GM18867 (cell line): Measurements from ENCODE around the gene SCGB1D2.

Experiments
- ATAC-seq: cut with Tn5 transposase; IDR thresholded peaks from one replicate; pipeline ENCODE4 v1.9.1; 2021; ENCODE audit warnings: mild to moderate bottlenecking, moderate library complexity; ENCODE audit not compliant: unreplicated experiment

Gene SCGB1D2

DNA sequence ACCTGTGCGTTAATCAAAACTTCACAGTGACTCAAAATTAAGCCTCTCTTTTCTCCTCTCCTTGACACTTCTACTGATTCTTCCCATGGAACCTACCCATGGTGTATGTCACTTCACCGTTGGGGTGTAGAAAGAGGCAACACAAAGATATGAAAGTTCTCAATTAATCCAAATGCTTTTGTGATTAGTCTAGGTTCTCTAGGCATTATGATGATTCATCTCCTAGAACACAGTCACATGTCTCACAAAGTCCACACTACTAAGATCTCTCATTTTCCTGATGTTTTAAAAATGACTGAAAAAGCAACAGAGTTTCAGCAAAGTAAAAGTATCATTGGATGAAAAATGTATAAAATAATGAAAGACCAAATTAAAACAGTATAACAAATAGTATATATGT lies 14.2 kb downstream of the SCGB1D2 start:
- no peak for ATAC-seq

- ATAC-seq: no peak
Measured at GRCh38 chr11:62260261-62260953, 18.4 kb downstream of the SCGB1D2 start.

DNA sequence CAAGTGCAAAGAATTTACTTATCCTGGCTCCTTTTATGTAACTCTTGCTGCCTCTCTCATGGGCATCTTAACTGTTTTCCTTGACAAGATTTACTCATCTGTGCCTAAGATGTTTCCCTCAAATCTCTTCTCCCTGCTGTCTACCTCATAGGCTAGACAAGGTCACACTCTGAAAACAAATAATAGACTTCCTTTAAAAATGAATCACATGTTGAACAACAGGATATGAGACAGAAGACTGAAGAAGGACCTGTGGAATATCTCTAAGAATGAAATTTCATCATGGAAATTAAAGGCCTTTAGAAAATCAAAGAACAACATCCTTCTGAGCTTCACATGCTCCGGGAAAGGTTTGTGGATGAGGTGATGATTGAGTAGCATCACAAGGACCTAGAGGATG lies 22.0 kb downstream of the SCGB1D2 start:
- no peak for ATAC-seq

DNA sequence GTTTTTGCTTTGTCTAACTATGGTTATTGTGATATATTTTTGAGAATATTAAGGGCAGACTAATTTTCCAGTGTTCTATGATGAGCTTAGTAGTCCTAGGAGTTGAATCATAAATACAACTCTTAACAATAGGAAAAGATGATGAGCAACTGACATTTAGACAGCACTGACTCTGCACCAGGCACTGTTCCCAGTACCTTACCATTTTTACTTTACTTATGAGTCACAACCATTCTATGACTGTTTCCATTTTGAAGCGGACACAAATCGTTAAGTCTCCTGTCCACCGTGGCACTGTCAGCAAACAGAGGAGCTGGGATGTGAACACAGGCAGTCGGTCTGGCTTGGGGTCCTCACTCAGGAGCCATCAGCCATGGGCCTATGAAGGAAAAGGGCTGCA lies 24.5 kb downstream of the SCGB1D2 start:
- ATAC-seq: no peak

DNA sequence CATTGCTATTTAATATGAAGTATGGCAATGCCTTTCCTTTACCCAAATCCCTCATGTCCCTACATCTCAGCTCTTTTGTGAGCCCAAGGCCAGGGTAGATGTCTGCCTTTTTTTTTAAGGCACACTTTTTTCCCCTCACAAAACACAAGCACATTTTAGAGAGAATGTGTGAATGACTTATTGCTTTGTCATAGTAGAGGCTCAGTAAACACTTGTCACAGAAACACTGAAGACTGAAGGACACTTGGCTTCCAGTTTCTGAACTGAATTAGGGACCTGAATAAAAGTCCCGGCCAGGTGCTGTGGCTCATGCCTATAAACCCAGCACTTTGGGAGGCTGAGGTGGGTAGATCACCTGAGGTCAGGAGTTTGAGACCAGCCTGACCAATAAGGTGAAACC lies 25.0 kb downstream of the SCGB1D2 start:
- no peak for ATAC-seq

DNA sequence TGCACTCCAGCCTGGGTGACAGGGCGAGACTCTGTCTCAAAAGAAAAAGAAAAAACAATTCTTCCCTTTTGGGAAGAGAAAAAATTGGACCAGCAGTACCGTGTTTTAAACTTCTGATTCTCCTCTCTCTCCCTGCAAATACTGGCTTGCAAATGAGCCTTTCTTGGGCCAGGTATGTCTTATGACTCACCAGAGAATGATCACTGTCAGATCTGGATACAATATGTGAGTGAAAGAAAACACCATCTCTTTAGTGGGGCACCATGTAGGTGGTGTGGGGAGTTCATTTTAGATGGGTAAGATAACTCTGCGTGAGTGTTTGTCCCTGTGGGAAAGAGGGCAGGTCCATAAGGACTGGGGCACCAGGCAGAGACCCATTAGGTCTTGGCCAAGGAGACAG lies 25.5 kb downstream of the SCGB1D2 start:
- no peak for ATAC-seq

- no peak for ATAC-seq
Measured at GRCh38 chr11:62269654-62270278, 27.7 kb downstream of the SCGB1D2 start, which contains the start of gene SCGB2A2. SCGB2A2 (plus strand) TSS chr11:62270158; CDS start chr11:62270217, 59 bp downstream.

- ATAC-seq: no peak
Measured at GRCh38 chr11:62273284-62273683, 31.2 kb downstream of the SCGB1D2 start.

- no peak for ATAC-seq
Measured at GRCh38 chr11:62273789-62274275, 31.8 kb downstream of the SCGB1D2 start.

GRCh38 chr11:62280452-62280851 lies 38.4 kb downstream of the SCGB1D2 start:
- ATAC-seq: no peak
